WTC11 (cell line): ENCODE results near the gene HAVCR2.

ENCODE experiments used
- ATF6 ChIP-seq: sonication (generic); formaldehyde crosslinking; IDR thresholded peaks from 2 replicates; pipeline ENCODE4 v1.8.1; 2023; ENCODE audit warnings: mild to moderate bottlenecking, missing genetic modification reagents
- CTCF ChIP-seq: fragments of 200-600 bp; IDR thresholded peaks from 2 replicates; pipeline ENCODE4 v1.8.0; 2022; ENCODE audit warnings: antibody characterized with exemption
- JUN ChIP-seq: sonication (generic); formaldehyde crosslinking; IDR thresholded peaks from 2 replicates; pipeline ENCODE4 v1.8.0; 2023; ENCODE audit warnings: mild to moderate bottlenecking, missing genetic modification reagents
- NFE2L1 ChIP-seq: sonication (generic); formaldehyde crosslinking; IDR thresholded peaks from 2 replicates; pipeline ENCODE4 v1.8.1; 2023; ENCODE audit warnings: missing genetic modification reagents
- NFYB ChIP-seq: sonication (generic); formaldehyde crosslinking; conservative IDR thresholded peaks from 2 replicates; pipeline ENCODE4 v1.8.0; 2022; ENCODE audit warnings: low read depth, missing genetic modification reagents
- TP53 ChIP-seq: sonication (generic); formaldehyde crosslinking; IDR thresholded peaks from 2 replicates; pipeline ENCODE4 v1.8.1; 2023; ENCODE audit warnings: mild to moderate bottlenecking, missing genetic modification reagents
- ZNF121 ChIP-seq: sonication (generic); formaldehyde crosslinking; IDR thresholded peaks from 2 replicates; pipeline ENCODE4 v1.8.0; 2023; ENCODE audit warnings: missing genetic modification reagents
- ZNF396 ChIP-seq: fragments of 250-450 bp; sonication (Bioruptor Pico); IDR thresholded peaks from 2 replicates; pipeline ENCODE4 v1.8.0; 2021; ENCODE audit warnings: mild to moderate bottlenecking, moderate library complexity, borderline replicate concordance
- ZNF416 ChIP-seq: fragments of 250-450 bp; sonication (Bioruptor Pico); IDR thresholded peaks from 2 replicates; pipeline ENCODE4 v1.9.0; 2021; ENCODE audit warnings: mild to moderate bottlenecking, inconsistent platforms
- TF ChIP-seq, protein P1 (sequence below): sonication (generic); formaldehyde crosslinking; IDR thresholded peaks from 2 replicates; pipeline ENCODE4 v1.8.0; 2023; ENCODE audit warnings: missing genetic modification reagents, mild to moderate bottlenecking, borderline replicate concordance
- TF ChIP-seq, protein P2 (sequence below): sonication (generic); formaldehyde crosslinking; IDR thresholded peaks from 2 replicates; pipeline ENCODE4 v1.8.1; 2023; ENCODE audit warnings: mild to moderate bottlenecking, missing genetic modification reagents, moderate library complexity
- TF ChIP-seq, protein P3 (sequence below): sonication (generic); formaldehyde crosslinking; IDR thresholded peaks from 2 replicates; pipeline ENCODE4 v1.8.1; 2022; ENCODE audit warnings: low read depth, missing genetic modification reagents, borderline replicate concordance

GRCh38 chr5:157068785-157069184, 40.1 kb downstream of the HAVCR2 start:
- TF ChIP-seq CTCF (no peak), NFYB (no peak), ZNF416 (CRISPR knock-in tag) (no peak), ATF6 (CRISPR knock-in tag) (no peak), ZNF396 (CRISPR knock-in tag) (no peak), ZNF121 (no peak), JUN (CRISPR knock-in tag) (no peak), NFE2L1 (CRISPR knock-in tag) (no peak), TP53 (no peak)
- TF ChIP-seq, protein P1, sequence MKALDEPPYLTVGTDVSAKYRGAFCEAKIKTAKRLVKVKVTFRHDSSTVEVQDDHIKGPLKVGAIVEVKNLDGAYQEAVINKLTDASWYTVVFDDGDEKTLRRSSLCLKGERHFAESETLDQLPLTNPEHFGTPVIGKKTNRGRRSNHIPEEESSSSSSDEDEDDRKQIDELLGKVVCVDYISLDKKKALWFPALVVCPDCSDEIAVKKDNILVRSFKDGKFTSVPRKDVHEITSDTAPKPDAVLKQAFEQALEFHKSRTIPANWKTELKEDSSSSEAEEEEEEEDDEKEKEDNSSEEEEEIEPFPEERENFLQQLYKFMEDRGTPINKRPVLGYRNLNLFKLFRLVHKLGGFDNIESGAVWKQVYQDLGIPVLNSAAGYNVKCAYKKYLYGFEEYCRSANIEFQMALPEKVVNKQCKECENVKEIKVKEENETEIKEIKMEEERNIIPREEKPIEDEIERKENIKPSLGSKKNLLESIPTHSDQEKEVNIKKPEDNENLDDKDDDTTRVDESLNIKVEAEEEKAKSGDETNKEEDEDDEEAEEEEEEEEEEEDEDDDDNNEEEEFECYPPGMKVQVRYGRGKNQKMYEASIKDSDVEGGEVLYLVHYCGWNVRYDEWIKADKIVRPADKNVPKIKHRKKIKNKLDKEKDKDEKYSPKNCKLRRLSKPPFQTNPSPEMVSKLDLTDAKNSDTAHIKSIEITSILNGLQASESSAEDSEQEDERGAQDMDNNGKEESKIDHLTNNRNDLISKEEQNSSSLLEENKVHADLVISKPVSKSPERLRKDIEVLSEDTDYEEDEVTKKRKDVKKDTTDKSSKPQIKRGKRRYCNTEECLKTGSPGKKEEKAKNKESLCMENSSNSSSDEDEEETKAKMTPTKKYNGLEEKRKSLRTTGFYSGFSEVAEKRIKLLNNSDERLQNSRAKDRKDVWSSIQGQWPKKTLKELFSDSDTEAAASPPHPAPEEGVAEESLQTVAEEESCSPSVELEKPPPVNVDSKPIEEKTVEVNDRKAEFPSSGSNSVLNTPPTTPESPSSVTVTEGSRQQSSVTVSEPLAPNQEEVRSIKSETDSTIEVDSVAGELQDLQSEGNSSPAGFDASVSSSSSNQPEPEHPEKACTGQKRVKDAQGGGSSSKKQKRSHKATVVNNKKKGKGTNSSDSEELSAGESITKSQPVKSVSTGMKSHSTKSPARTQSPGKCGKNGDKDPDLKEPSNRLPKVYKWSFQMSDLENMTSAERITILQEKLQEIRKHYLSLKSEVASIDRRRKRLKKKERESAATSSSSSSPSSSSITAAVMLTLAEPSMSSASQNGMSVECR (CRISPR knock-in tag), result no peak
- TF ChIP-seq, protein P2, sequence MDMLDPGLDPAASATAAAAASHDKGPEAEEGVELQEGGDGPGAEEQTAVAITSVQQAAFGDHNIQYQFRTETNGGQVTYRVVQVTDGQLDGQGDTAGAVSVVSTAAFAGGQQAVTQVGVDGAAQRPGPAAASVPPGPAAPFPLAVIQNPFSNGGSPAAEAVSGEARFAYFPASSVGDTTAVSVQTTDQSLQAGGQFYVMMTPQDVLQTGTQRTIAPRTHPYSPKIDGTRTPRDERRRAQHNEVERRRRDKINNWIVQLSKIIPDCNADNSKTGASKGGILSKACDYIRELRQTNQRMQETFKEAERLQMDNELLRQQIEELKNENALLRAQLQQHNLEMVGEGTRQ (CRISPR knock-in tag), result no peak
- TF ChIP-seq, protein P3, sequence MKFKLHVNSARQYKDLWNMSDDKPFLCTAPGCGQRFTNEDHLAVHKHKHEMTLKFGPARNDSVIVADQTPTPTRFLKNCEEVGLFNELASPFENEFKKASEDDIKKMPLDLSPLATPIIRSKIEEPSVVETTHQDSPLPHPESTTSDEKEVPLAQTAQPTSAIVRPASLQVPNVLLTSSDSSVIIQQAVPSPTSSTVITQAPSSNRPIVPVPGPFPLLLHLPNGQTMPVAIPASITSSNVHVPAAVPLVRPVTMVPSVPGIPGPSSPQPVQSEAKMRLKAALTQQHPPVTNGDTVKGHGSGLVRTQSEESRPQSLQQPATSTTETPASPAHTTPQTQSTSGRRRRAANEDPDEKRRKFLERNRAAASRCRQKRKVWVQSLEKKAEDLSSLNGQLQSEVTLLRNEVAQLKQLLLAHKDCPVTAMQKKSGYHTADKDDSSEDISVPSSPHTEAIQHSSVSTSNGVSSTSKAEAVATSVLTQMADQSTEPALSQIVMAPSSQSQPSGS, result no peak
